GM23248 (cell line): Measurements from ENCODE around the gene MCOLN1. TPM values are rescaled to one million over a fixed set of nuclear protein-coding genes. Genes with fewer than 3 reads are reported as not detected.

Experiments used
- DNase-seq: peaks from one replicate; pipeline ENCODE4 v3.0.0-alpha.2; 2015
- H2AFZ ChIP-seq: fragments of 200-600 bp; sonication (generic); 2 replicates; pipeline ENCODE4 v1.6.1; 2016; ENCODE audit warnings: antibody characterized with exemption
- H3F3A ChIP-seq: fragments of 200-600 bp; sonication (generic); 2 replicates; pipeline ENCODE4 v1.6.1; 2016; ENCODE audit warnings: mild to moderate bottlenecking, antibody characterized with exemption, mixed run types; ENCODE audit not compliant: insufficient read depth
- H3K27ac ChIP-seq: fragments of 200-600 bp; sonication (generic); 2 replicates; pipeline ENCODE4 v1.5.1; 2016; ENCODE audit warnings: mild to moderate bottlenecking
- H3K27me3 ChIP-seq: fragments of 200-600 bp; sonication (generic); replicated peaks from 2 replicates; pipeline ENCODE4 v1.6.1; 2016; ENCODE audit warnings: mild to moderate bottlenecking; ENCODE audit not compliant: insufficient read depth
- H3K36me3 ChIP-seq: fragments of 200-600 bp; sonication (generic); 2 replicates; pipeline ENCODE4 v1.6.1; 2016; ENCODE audit warnings: low read depth, mild to moderate bottlenecking
- H3K4me1 ChIP-seq: fragments of 200-600 bp; sonication (generic); 2 replicates; pipeline ENCODE4 v1.6.1; 2016; ENCODE audit warnings: mild to moderate bottlenecking; ENCODE audit not compliant: insufficient read depth
- H3K4me2 ChIP-seq: fragments of 200-600 bp; sonication (generic); one replicate; pipeline ENCODE4 v1.6.1; 2016; ENCODE audit warnings: mild to moderate bottlenecking; ENCODE audit not compliant: unreplicated experiment
- H3K4me3 ChIP-seq: fragments of 200-600 bp; sonication (generic); 2 replicates; pipeline ENCODE4 v1.5.1; 2016; ENCODE audit warnings: mild to moderate bottlenecking
- H3K79me2 ChIP-seq: fragments of 200-600 bp; sonication (generic); 2 replicates; pipeline ENCODE4 v1.6.1; 2016; ENCODE audit warnings: mild to moderate bottlenecking; ENCODE audit not compliant: insufficient read depth
- H3K9ac ChIP-seq: fragments of 200-600 bp; sonication (generic); 2 replicates; pipeline ENCODE4 v1.6.1; 2016; ENCODE audit warnings: mild to moderate bottlenecking
- H3K9me2 ChIP-seq: fragments of 200-600 bp; sonication (generic); 2 replicates; pipeline ENCODE4 v1.6.1; 2016; ENCODE audit warnings: mixed run types, mild to moderate bottlenecking, moderate library complexity; ENCODE audit not compliant: insufficient read depth
- H3K9me3 ChIP-seq: fragments of 200-600 bp; sonication (generic); one replicate; pipeline ENCODE4 v1.6.1; 2017; ENCODE audit warnings: low read depth
- H4K20me1 ChIP-seq: fragments of 200-600 bp; sonication (generic); 2 replicates; pipeline ENCODE4 v1.6.0; 2016; ENCODE audit not compliant: insufficient read depth
- EZH2 ChIP-seq: fragments of 200-600 bp; sonication (generic); IDR thresholded peaks from 2 replicates; pipeline ENCODE4 v1.6.1; 2018; ENCODE audit warnings: antibody characterized with exemption, mild to moderate bottlenecking; ENCODE audit not compliant: insufficient read depth, poor library complexity, severe bottlenecking
- EZH2phosphoT487 ChIP-seq: fragments of 200-600 bp; sonication (generic); IDR thresholded peaks from 2 replicates; pipeline ENCODE4 v1.6.1; 2018; ENCODE audit warnings: antibody characterized with exemption, moderate library complexity, mild to moderate bottlenecking, low read depth; ENCODE audit not compliant: insufficient read depth
- WGBS, 2 experiments: methylation state at CpG; one replicate each; pipeline ENCODE4 v1.1.6; 2015 to 2017; ENCODE audit warnings: low lambda C conversion rate in 2 of 2, low coverage in 1 of 2; ENCODE audit errors: missing lambda C conversion rate in 2 of 2; 5-methylcytosine and 5-hydroxymethylcytosine counted together
- in situ Hi-C: fragments of 300-500 bp; cut with MboI; formaldehyde crosslinking; loops from 2 replicates; pipeline ENCODE4 v1.15.0; 2020
- polyA plus RNA-seq: library from polyadenylated mRNA; unstranded; fragments of >200 nt; fragmentation: Nextera tagmentation; extraction: Ambion mirVana; gene quantifications from 2 replicates; pipeline ENCODE4 v1.2.1, GENCODE V29; 2016
- total RNA-seq: library from RNA; depleted of rRNA; stranded (reverse); fragments of >200 nt; shearing (Covaris generic); gene quantifications from 2 replicates; pipeline ENCODE4 v1.2.3, GENCODE V29; 2014

The MCOLN1 gene
- total and polyA plus RNA-seq, 2 experiments from 2014 or later: 4.9 to 28.6 TPM

DNA sequence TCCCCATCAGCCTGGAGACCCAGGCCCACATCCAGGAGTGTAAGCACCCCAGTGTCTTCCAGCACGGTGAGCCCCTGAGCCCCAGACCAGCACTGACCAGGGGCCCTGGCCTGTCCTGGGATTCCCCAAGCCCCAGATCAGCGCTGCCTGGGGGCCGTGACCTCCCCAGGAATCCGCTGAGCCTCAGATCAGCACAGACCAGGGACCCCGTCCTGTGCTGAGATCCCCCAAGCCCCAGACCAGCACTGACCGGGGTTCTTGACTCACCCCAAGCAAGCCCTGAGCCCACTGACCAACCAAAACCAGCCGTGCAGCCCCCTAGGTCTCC is 5.7 kb downstream of the MCOLN1 start:
- 96 to 97% methylated on average over 7 of the region's 7 CpGs for WGBS, 2 experiments
- Histone ChIP-seq H3K9me2 (no peaks in the 10 kb centered on the region), H3K4me2 (no peak overlapping the region), H3K4me3 (no peak overlapping the region), H3K27me3 (no peaks in the 10 kb centered on the region), H3F3A (0 out of 2 replicates have a peak, but pooled peaks cover 5% of the 10 kb centered on the region), H2AFZ (no peak overlapping the region), H3K79me2 (peaks cover 15% of the 10 kb centered on the region), H3K27ac (no peak overlapping the region), H3K4me1 (peaks cover 7% of the 10 kb centered on the region), H3K36me3 (no peaks in the 10 kb centered on the region), H3K9ac (no peak overlapping the region), H4K20me1 (no peaks in the 10 kb centered on the region), H3K9me3 (no peaks in the 10 kb centered on the region)
- TF ChIP-seq EZH2: no peak
- TF ChIP-seq EZH2phosphoT487: no peak
- no peak for DNase-seq
- in situ Hi-C loops: no loop called here

DNA sequence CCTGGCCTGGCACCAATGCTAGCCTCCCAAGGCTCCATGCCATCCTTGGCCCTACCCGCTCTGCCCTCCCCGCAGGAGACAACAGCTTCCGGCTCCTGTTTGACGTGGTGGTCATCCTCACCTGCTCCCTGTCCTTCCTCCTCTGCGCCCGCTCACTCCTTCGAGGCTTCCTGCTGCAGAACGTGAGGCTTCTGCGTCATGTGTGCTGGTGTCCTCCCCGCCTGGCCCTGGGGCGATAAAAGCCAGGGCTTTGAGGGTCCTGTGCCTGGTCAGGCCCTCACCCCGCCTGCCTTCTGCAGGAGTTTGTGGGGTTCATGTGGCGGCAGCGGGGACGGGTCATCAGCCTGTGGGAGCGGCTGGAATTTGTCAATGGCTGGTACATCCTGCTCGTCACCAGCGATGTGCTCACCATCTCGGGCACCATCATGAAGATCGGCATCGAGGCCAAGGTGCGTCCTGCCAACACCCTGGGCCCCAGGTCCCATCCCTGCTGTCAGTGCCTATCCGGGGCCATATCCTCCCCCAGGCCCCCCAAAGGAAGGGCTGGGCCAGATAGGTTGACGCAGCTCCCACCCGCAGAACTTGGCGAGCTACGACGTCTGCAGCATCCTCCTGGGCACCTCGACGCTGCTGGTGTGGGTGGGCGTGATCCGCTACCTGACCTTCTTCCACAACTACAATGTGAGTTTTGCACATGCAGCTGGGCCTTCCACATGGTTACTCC is 6.3 kb downstream of the MCOLN1 start:
- no peak for DNase-seq
- no peak overlapping the region for H2AFZ ChIP-seq
- H3F3A ChIP-seq: 0 out of 2 replicates have a peak, but pooled peaks cover 5% of the 10 kb centered on the region
- no peak for TF ChIP-seq EZH2phosphoT487
- no peaks in the 10 kb centered on the region for H3K9me3 ChIP-seq
- no peaks in the 10 kb centered on the region for H3K36me3 ChIP-seq
- no peak overlapping the region for H3K9ac ChIP-seq
- no peaks in the 10 kb centered on the region for H4K20me1 ChIP-seq
- no peaks in the 10 kb centered on the region for H3K27me3 ChIP-seq
- H3K79me2 ChIP-seq: peaks cover 10% of the 10 kb centered on the region
- H3K9me2 ChIP-seq: no peaks in the 10 kb centered on the region
- in situ Hi-C loops: no loop called here
- H3K27ac ChIP-seq: no peak overlapping the region
- peaks cover 2% of the 10 kb centered on the region for H3K4me1 ChIP-seq
- WGBS, 2 experiments: 95% methylated on average over 27 to 32 of the region's 32 CpGs
- no peak overlapping the region for H3K4me3 ChIP-seq
- no peak overlapping the region for H3K4me2 ChIP-seq

DNA sequence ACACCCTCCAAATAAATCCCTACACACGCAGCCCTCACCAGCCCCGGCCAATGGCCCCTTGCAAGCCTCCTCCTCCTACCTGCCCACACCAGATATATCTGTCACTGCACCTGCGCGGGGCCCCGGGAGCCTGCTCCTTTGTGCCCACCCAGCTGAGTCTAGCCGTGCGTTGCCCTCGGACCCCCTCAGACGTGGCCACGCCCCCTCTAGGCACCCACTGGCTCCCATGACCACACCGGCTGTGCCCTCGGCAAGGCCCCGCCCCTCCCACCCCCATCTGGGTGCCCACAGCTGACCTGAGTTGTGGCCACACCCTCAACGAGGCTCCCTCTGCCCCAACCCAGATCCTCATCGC is 6.8 kb downstream of the MCOLN1 start:
- Histone ChIP-seq H3K9ac (no peak overlapping the region), H3K4me2 (no peak overlapping the region), H3K4me1 (no peaks in the 10 kb centered on the region), H4K20me1 (no peaks in the 10 kb centered on the region), H3K79me2 (0 out of 2 replicates have a peak, but pooled peaks cover 5% of the 10 kb centered on the region), H3F3A (0 out of 2 replicates have a peak, but pooled peaks cover 5% of the 10 kb centered on the region), H3K4me3 (no peak overlapping the region), H2AFZ (no peak overlapping the region), H3K27me3 (no peaks in the 10 kb centered on the region), H3K36me3 (no peaks in the 10 kb centered on the region), H3K9me2 (no peaks in the 10 kb centered on the region), H3K27ac (no peak overlapping the region), H3K9me3 (no peaks in the 10 kb centered on the region)
- WGBS, 2 experiments: 89 to 91% methylated on average over 10 to 15 of the region's 15 CpGs
- DNase-seq: no peak
- TF ChIP-seq EZH2 (no peak), EZH2phosphoT487 (no peak)
- in situ Hi-C loops: no loop called here

- WGBS, 2 experiments: 95 to 96% methylated on average over 29 to 33 of the region's 33 CpGs
- Histone ChIP-seq H2AFZ (no peak overlapping the region), H3K27ac (no peak overlapping the region), H3K9me3 (no peaks in the 10 kb centered on the region), H3K4me1 (no peaks in the 10 kb centered on the region), H3K27me3 (no peaks in the 10 kb centered on the region), H3K9me2 (no peaks in the 10 kb centered on the region), H4K20me1 (no peaks in the 10 kb centered on the region), H3F3A (0 out of 2 replicates have a peak, but pooled peaks cover 5% of the 10 kb centered on the region), H3K9ac (no peak overlapping the region), H3K4me3 (no peak overlapping the region), H3K4me2 (no peak overlapping the region), H3K79me2 (no peaks in the 10 kb centered on the region), H3K36me3 (no peaks in the 10 kb centered on the region)
- no peak for TF ChIP-seq EZH2phosphoT487
- no peak for TF ChIP-seq EZH2
- in situ Hi-C loops: no loop called here
- DNase-seq: no peak
Measured at GRCh38 chr19:7529610-7530490, 7.4 kb downstream of the MCOLN1 start.
